Measurements from ENCODE around the gene MYT1.
"Not testable (repeated sequence)": the region's sequence is repeated elsewhere in the genome, so short reads cannot be mapped to it uniquely, and the experiment has no call there.

MYT1 gene

GRCh38 chr20:64167676-64168075, 3.4 kb downstream of the MYT1 start:
- DNase-seq (ENCODE audit: low read depth), result no peak

DNA sequence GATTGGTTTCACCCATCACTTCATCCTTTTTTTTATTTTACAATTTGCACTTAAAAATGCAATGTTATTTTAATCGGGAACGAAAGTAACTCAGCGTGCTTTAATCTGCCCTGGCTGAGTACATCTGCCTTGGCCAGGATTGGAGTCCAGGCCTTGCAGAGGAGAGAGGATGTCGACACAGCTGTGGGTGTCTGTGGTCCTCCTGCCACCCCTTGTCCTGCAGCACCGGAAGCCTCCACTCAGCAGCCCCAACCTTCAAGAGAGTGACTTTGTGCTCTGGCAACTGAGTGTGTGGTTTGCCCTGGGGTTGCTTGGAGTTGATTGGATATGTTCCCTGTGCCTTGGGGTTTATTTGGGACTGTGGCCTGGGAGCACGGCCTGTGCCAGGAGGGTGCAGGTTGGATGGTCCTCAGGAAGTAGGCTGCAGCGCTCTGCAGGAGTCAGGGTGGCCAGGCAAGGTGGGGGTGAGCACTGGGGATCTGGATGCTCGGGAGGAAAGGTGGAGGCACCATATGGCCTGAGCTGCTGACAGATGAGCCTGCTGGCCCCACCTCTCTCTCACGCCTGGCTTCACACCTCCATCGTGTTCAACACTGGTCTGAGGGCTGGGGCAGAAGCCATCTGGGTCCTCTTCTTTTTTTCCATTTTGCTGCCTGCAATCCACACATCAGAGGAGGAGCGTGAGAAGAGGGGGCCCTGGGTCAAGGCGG, 4.3 kb downstream of the MYT1 start:
- DNase-seq (ENCODE audit: low read depth), result no peak

DNA sequence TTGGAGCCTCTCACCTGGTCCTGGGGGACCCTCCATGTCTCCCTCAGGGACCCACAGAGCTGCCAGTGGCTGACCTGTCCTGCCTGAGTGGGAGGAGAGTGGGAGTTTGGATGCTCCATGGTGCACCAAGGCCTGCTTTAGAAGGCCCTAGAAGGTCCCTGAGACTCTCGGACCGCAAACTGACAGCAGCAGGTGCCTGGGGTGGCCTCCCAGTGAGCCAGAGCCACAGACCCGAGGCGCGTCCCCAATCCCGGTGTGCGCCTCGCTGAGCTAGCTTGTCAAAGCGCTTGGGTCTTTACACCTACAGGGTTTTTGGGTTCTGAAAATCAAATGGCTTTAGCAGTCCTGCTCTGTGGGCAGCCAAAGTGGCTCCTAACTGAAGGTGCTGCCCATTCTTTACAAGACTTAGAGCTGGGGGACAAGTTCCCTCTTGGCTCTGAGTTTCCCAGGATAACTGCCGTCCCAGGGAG, 4.9 kb downstream of the MYT1 start:
- DNase-seq (ENCODE audit: low read depth), result no peak

- no peak for DNase-seq (ENCODE audit: low read depth)
Observed at GRCh38 chr20:64171211-64171610, 7.0 kb downstream of the MYT1 start.

DNA sequence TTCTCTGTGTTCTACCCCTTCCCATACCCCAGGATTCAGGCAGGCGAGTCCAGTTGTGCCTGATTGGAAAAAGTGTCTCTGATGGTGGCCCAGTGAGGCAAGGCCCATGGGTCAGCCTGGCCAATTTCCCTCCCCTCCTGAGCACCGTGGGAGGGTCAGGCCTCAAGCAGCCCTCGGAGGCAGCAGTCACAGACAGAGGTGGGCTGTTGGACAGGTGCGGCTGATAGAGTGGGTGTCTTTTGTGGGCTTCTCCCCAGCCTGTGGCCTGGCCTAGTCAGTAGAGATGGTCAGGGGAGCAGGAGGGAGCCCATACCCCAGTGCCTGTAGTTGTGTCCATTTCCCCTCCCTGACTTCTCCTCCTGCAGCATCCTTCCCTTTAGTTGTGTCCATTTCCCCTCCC, 8.9 kb downstream of the MYT1 start:
- no peak for DNase-seq (ENCODE audit: low read depth)

DNA sequence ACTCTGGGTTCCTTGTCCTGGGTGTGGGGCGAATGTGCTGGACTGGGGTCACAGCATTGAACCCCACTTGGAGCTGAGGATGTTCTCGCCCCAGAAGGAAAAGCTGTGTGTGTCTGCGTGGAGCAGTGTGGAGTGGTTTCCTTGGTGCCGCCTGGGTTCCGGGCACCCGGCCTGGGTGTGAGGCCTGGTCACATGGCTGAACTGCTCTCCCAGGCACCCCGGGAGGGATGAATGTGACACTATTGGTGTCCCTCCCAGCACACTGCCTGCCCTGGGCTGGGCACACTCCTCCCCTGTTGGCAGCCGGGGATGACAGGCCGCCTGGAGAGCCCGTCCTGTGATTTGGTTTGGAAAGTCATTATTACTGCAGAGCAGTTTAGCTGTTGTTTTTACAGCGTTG, 12.3 kb downstream of the MYT1 start:
- DNase-seq (ENCODE audit: low read depth), result no peak

GRCh38 chr20:64176971-64177370, 12.7 kb downstream of the MYT1 start:
- no peak for DNase-seq (ENCODE audit: low read depth)

DNA sequence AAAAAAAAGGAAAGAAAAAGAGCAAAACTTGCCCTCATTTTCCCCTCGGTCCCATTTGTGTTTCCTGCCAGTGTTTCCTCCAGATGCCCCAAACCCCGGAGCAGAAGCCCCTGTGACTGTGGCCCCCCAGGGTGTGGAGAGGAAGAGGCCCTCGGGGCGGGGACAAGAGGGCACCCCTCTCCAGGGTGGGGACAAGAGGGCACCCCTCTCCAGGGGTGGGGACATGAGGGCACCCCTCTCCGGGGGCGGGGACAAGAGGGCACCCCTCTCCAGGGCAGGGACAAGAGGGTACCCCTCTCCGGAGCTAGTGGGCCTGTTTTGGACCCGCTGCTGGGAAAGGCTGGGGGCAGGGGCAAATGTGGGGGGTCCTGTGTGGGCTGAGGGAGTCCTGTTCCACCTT, 13.1 kb downstream of the MYT1 start:
- DNase-seq (ENCODE audit: low read depth), result no peak

DNA sequence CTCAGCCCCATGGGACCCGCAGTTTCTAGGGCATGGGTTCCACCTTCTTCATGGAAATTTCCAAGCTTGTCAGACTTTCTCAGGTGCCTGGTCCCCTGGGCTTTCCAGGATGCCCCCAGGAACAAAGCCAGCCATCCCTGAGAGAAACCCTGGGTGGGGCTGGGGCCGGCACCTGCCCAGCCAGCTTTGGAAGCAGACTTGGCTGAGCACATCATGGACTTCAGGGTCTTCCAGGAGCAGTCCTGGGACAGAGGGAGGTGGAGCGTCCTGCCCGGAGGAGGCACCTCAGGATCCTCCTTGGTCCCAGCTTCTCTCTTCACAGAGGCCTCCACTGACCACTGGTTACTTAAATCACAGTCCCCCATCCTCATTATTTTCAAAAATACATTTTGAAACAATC, 13.5 kb downstream of the MYT1 start:
- no peak for DNase-seq (ENCODE audit: low read depth)

DNA sequence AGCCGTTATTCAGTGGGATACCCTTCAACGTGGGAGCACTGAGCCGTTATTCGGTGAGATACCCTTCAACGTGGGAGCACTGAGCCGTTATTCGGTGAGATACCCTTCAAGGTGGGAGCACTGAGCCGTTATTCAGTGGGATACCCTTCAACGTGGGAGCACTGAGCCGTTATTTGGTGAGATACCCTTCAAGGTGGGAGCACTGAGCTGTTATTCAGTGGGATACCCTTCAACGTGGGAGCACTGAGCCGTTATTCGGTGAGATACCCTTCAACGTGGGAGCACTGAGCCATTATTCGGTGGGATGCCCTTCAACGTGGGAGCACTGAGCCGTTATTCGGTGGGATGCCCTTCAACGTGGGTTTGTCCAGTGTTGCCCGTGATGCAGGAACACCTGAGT, 14.7 kb downstream of the MYT1 start:
- DNase-seq (ENCODE audit: low read depth), result not testable (repeated sequence)

DNA sequence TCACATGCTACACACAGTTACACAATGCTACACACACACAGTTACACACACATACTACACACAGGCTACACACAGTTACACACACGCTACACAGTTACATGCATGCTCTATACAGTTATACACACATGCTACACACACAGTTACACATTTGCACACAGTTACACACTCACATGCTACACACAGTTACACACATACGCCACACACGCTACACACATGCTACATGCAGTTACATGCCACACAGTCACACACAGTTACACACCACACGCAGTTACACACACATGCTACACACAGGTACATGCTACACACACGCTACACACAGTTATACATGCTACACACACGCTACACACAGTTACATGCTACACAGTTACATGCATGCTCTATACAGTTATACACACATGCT, 15.6 kb downstream of the MYT1 start:
- no peak for DNase-seq (ENCODE audit: low read depth)

- no peak for DNase-seq (ENCODE audit: low read depth)
Observed at GRCh38 chr20:64180673-64181072, 16.4 kb downstream of the MYT1 start.

DNA sequence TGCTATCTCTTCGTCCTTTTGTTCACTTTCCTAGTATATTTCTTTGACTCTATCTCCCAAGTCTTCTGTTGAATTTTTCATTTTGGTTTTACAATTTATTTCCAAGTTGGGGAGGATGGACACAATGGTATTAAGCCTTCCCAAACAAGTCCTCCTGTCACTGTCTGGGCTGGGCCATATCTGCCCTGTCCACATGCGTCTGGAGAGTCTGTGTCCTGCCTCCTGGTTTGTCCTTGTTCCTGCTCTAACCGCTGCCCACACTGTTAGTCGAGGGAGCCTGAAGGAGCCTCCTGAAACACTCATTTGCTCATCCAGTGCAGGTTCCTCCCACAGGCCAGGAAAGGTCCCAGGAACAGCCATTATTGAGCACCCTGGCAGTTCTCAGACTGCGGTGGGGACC, 17.1 kb downstream of the MYT1 start:
- DNase-seq (ENCODE audit: low read depth), result no peak

- no peak for DNase-seq (ENCODE audit: low read depth)
Observed at GRCh38 chr20:64182146-64182865, 18.1 kb downstream of the MYT1 start.

- no peak for DNase-seq (ENCODE audit: low read depth)
Observed at GRCh38 chr20:64183313-64183712, 19.1 kb downstream of the MYT1 start.

- DNase-seq (ENCODE audit: low read depth), result no peak
Observed at GRCh38 chr20:64184795-64185194, 20.5 kb downstream of the MYT1 start.

DNA sequence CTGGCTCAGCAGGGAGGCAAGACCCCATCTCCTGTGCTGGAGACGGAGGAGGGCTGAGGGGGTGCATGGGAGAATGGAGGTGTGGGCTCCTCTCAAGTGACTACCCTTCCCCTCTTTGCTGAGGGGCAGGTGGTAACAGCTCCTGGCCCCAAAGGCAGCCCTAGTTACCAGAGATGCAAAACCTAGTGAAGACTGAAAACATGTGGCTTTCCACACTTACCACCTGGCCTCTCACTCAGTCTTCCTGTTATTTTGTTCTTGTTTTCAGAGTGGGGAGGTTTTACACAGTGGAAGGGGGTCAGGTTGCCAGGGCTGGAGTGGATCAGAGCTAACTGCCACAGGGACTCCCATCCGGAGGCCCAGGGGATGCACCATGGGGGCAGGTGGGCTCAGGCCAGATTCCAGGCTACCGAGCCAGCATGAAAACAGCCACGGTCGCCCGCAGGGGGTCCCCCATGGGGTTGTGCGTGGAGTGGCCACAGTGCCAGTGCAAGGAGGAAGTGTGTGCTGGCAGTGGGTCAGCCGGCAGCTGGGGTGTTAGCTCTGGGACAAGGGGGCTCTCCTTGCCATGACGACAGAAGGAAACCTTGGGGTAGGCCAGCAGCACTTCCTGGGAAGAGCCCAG, 21.1 kb downstream of the MYT1 start:
- no peak for DNase-seq (ENCODE audit: low read depth)

DNA sequence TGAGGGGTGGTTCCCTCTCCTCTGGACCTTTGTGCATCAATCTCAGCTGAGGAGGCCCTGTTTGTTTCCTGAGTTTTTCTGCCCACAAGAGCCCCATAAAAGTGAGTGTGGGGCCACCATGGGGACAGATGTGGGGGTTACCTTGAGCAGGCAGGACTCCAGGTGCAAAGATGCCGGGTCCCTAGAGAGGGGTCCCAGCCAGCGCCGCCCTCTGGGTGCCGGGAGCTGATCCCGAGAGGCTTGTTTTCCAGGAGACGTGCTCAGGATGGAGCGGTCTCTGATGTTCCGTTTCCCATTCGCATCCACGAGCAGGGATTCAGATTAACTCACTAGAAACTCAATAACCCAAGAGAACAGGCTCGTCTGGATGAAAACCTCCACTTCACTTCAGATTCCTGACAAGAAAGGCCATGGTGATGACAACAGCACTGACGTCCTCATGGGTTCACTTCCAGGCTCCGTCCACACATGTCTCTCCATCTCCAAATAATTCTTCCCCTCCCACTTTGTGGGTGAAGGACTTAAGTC, 21.9 kb downstream of the MYT1 start:
- DNase-seq (ENCODE audit: low read depth), result no peak

- not testable (repeated sequence) for DNase-seq (ENCODE audit: low read depth)
Observed at GRCh38 chr20:64187213-64187612, 23.0 kb downstream of the MYT1 start.

DNA sequence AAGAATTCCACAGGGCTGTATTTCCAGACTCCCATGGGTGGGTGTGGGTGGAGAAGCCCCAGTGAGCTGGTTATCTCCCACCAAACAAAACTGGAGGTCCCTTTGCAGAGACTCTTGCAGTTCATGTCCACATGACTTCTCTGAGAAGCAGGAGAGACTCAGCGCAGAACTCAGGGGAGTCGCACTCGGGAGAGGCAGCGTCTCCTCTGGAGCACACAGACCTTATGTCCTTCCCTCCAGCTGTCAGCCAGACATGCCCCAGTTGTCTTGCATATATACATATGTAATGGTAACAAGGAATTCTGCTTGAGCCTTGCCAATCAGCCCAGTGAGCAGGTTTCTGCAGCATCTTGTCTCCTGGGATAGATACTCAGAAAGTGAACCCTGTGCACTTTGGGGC, 23.8 kb downstream of the MYT1 start:
- no peak for DNase-seq (ENCODE audit: low read depth)

DNA sequence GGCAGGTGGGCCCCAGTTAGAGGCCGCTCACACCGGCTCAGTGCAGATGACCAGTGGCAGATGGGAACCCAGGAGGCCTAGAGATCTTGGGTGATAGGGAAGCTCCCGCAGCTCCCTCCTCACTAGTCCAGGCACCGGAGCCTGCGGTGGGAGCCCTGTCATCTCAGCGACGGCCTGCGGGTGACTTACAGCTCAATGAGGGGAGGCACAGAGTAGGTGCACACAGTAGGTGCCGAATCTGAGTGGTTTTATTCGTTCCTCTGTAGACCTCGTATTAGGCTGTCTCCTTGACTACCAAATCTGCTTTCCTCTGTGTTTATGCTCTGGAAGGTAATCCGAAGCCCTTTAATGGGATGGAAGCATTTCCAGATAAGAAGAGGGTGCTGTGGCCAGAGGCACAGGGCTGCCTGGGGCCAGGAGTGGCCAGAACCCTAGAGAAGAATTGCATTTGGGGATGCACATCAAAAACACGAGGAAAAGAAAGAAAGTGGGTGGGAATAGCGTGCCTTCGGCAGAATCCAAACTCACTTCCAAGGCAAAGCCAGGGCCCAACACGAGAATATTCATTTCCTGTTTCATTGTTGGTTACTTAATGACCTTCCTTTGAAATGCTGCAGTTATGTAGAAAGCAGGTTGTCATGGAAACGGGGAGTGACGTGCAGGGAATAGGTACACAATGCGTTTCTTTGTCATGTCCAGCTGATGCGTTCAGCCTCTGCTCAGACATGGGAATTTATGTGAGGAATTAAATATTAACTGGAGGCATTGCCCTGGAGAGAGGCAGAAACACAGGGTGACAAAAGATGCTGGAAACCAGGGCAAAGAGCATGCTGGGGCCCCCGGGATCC, 24.7 kb downstream of the MYT1 start:
- no peak for DNase-seq (ENCODE audit: low read depth)

- DNase-seq (ENCODE audit: low read depth), result no peak
Observed at GRCh38 chr20:64189530-64189966, 25.3 kb downstream of the MYT1 start.
